Caki2 (cell line): Measurements from ENCODE around the gene NMNAT2. TPM values are rescaled to one million over a fixed set of nuclear protein-coding genes. Genes with fewer than 3 reads are reported as not detected.
"Not testable (repeated sequence)": the region's sequence is repeated elsewhere in the genome, so short reads cannot be mapped to it uniquely, and the experiment has no call there.

Experiments used
- DNase-seq: peaks from one replicate; pipeline ENCODE4 v3.0.0-alpha.2; 2015; ENCODE audit warnings: low read depth
- in situ Hi-C: cut with HindIII; loops from 2 replicates; pipeline ENCODE4 v1.10.0; 2016; ENCODE audit warnings: low sequenced_read_pairs, low pct_unique_long_range_greater_than_20kb, mixed read lengths
- total RNA-seq: library from RNA; depleted of rRNA; stranded (reverse); fragments of >200 nt; shearing (Covaris generic); gene quantifications from 2 replicates; pipeline ENCODE4 v1.2.3, GENCODE V29; 2014; ENCODE audit warnings: low replicate concordance

Gene NMNAT2
- total RNA-seq, 1 experiment from 2014 or later, result 0.24 TPM

- in situ Hi-C loops, DNase-seq: not testable (repeated sequence)
Measured at GRCh38 chr1:183427591-183427990, 9.4 kb upstream of the NMNAT2 start.

- DNase-seq, result no peak
- in situ Hi-C loops, result no loop called here
Measured at GRCh38 chr1:183424691-183425090, 6.5 kb upstream of the NMNAT2 start.

- DNase-seq, result no peak
- in situ Hi-C loops, result no loop called here
Measured at GRCh38 chr1:183423541-183423940, 5.4 kb upstream of the NMNAT2 start.

GRCh38 chr1:183419399-183419798 lies 1.2 kb upstream of the NMNAT2 start:
- no peak for DNase-seq
- in situ Hi-C loops, result no loop called here

- no peak for DNase-seq
- in situ Hi-C loops, result no loop called here
Measured at GRCh38 chr1:183418696-183419095, 516 bp upstream of the NMNAT2 start.

- in situ Hi-C loops, result no loop called here
- DNase-seq, result no peak
Measured at GRCh38 chr1:183416850-183417771, 1.1 kb downstream of the NMNAT2 start.

GRCh38 chr1:183414365-183414764 lies 3.8 kb downstream of the NMNAT2 start:
- DNase-seq, result no peak
- in situ Hi-C loops, result no loop called here

- peak; percentile 55 for DNase-seq
- in situ Hi-C loops, result no loop called here
Measured at GRCh38 chr1:183411091-183411490, 7.1 kb downstream of the NMNAT2 start.

- no peak for DNase-seq
- in situ Hi-C loops, result no loop called here
Measured at GRCh38 chr1:183407961-183408360, 10.2 kb downstream of the NMNAT2 start.

GRCh38 chr1:183407474-183407873 lies 10.7 kb downstream of the NMNAT2 start:
- DNase-seq, result no peak
- in situ Hi-C loops, result no loop called here

GRCh38 chr1:183404476-183404875 lies 13.7 kb downstream of the NMNAT2 start:
- in situ Hi-C loops, result no loop called here
- DNase-seq, result no peak

GRCh38 chr1:183403498-183403897 lies 14.7 kb downstream of the NMNAT2 start:
- in situ Hi-C loops, result no loop called here
- no peak for DNase-seq

- DNase-seq, in situ Hi-C loops: not testable (repeated sequence)
Measured at GRCh38 chr1:183401565-183401964, 16.6 kb downstream of the NMNAT2 start.

- in situ Hi-C loops, result no loop called here
- no peak for DNase-seq
Measured at GRCh38 chr1:183394435-183394834, 23.7 kb downstream of the NMNAT2 start.

GRCh38 chr1:183391863-183392262 lies 26.3 kb downstream of the NMNAT2 start:
- DNase-seq, result no peak
- in situ Hi-C loops, result no loop called here

- in situ Hi-C loops, result no loop called here
Measured at GRCh38 chr1:183390561-183390960, 27.6 kb downstream of the NMNAT2 start.

GRCh38 chr1:183388735-183389134 lies 29.4 kb downstream of the NMNAT2 start:
- in situ Hi-C loops, result no loop called here
- no peak for DNase-seq

More at GRCh38 chr1:183390561-183390960, 27.6 kb downstream of the NMNAT2 start:
- DNase-seq, result no peak

GRCh38 chr1:183385340-183386144 lies 32.6 kb downstream of the NMNAT2 start:
- no peak for DNase-seq
- in situ Hi-C loops, result no loop called here

GRCh38 chr1:183379951-183380350 lies 38.2 kb downstream of the NMNAT2 start:
- DNase-seq, result no peak
- in situ Hi-C loops, result no loop called here
